CD14-positive monocyte (primary cell): Measurements from ENCODE around the gene RABGAP1. TPM values are rescaled to one million over a fixed set of nuclear protein-coding genes. Genes with fewer than 3 reads are reported as not detected.

Source experiments
- DNase-seq, 3 donors: peaks; one replicate each; pipeline ENCODE4 v3.0.0-alpha.2; 2011 to 2022
- H2AFZ ChIP-seq: 2 replicates; pipeline ENCODE4 v1.6.0; 2012; ENCODE audit warnings: mild to moderate bottlenecking, low read depth, low read length, inconsistent platforms; ENCODE audit not compliant: insufficient read depth, poor library complexity, severe bottlenecking
- H3K27ac ChIP-seq, 2 donors: 1 replicate in 1 of 2; 2 replicates in 1 of 2; pipeline ENCODE4 v1.5.1; 2012 to 2013; ENCODE audit warnings: low read length in 2 of 2, control low read depth in 1 of 2, inconsistent platforms in 1 of 2, low read depth in 1 of 2, mild to moderate bottlenecking in 1 of 2
- H3K27me3 ChIP-seq, 2 donors: one replicate each; pipeline versions ENCODE4 v1.6.0 to v1.6.1; 2011 to 2013; ENCODE audit warnings: low read length in 2 of 2; ENCODE audit not compliant: control insufficient read depth in 2 of 2, insufficient read depth in 2 of 2
- H3K36me3 ChIP-seq, 2 donors: replicated peaks in 1 of 2; 1 replicate in 1 of 2; 2 replicates in 1 of 2; pipeline versions ENCODE4 v1.5.1 to v1.6.1; 2012 to 2013; ENCODE audit warnings: low read length in 2 of 2, control low read depth in 1 of 2, inconsistent platforms in 1 of 2, mild to moderate bottlenecking in 1 of 2; ENCODE audit not compliant: insufficient read depth in 2 of 2, control insufficient read depth in 1 of 2
- H3K4me1 ChIP-seq, 2 donors: 1 replicate in 1 of 2; 2 replicates in 1 of 2; pipeline versions ENCODE4 v1.5.1 to v1.6.1; 2012 to 2013; ENCODE audit warnings: low read length in 2 of 2, control low read depth in 1 of 2, inconsistent platforms in 1 of 2, mild to moderate bottlenecking in 1 of 2, moderate library complexity in 1 of 2; ENCODE audit not compliant: insufficient read depth in 2 of 2, control insufficient read depth in 1 of 2
- H3K4me2 ChIP-seq: replicated peaks from 2 replicates; pipeline ENCODE3; 2012; ENCODE audit warnings: low read length, moderate library complexity, mild to moderate bottlenecking; ENCODE audit not compliant: poor library complexity, severe bottlenecking; ENCODE audit errors: extremely low read depth
- H3K4me3 ChIP-seq, 3 experiments: fragments of 200-600 bp in 1 of 3; sonication (generic) in 1 of 3; replicated peaks in 1 of 3; 1 replicate in 2 of 3; 2 replicates in 1 of 3; pipeline ENCODE4 v1.5.1; 2011 to 2013; ENCODE audit warnings: low read length in 3 of 3, mild to moderate bottlenecking in 3 of 3, control low read depth in 2 of 3, low read depth in 2 of 3, inconsistent platforms in 1 of 3, moderate library complexity in 1 of 3
- H3K79me2 ChIP-seq: 2 replicates; pipeline ENCODE4 v1.6.0; 2012; ENCODE audit warnings: mild to moderate bottlenecking, control low read depth, inconsistent platforms, low read length, moderate library complexity; ENCODE audit not compliant: insufficient read depth
- H3K9ac ChIP-seq: 2 replicates; pipeline ENCODE4 v1.6.0; 2017; ENCODE audit warnings: low read length, mild to moderate bottlenecking; ENCODE audit not compliant: insufficient read depth, poor library complexity, severe bottlenecking
- H3K9me3 ChIP-seq, 2 donors: replicated peaks in 1 of 2; 1 replicate in 1 of 2; 2 replicates in 1 of 2; pipeline versions ENCODE4 v1.5.1 to v1.6.1; 2012 to 2013; ENCODE audit warnings: low read length in 2 of 2, control low read depth in 1 of 2; ENCODE audit not compliant: control insufficient read depth in 1 of 2, insufficient read depth in 1 of 2
- H4K20me1 ChIP-seq: 2 replicates; pipeline ENCODE4 v1.6.0; 2012; ENCODE audit warnings: mild to moderate bottlenecking, low read length, control low read depth, moderate library complexity; ENCODE audit not compliant: insufficient read depth
- H3K27ac Mint-ChIP-seq, 7 donors: one replicate each; pipeline ENCODE4 v1.8.0; 2020; ENCODE audit warnings: mild to moderate bottlenecking in 7 of 7, mixed read lengths in 7 of 7, moderate library complexity in 6 of 7, inconsistent platforms in 2 of 7
- H3K27me3 Mint-ChIP-seq, 3 donors: one replicate each; pipeline ENCODE4 v1.8.0; 2021 to 2022; ENCODE audit warnings: low read depth in 3 of 3, mild to moderate bottlenecking in 3 of 3, mixed read lengths in 3 of 3, moderate library complexity in 3 of 3, inconsistent platforms in 1 of 3
- H3K36me3 Mint-ChIP-seq, 2 donors: one replicate each; pipeline ENCODE4 v1.8.0; 2020; ENCODE audit warnings: mixed read lengths in 2 of 2, inconsistent platforms in 1 of 2, mild to moderate bottlenecking in 1 of 2
- H3K4me1 Mint-ChIP-seq: one replicate; pipeline ENCODE4 v1.8.0; 2020; ENCODE audit warnings: mild to moderate bottlenecking, mixed read lengths
- H3K4me3 Mint-ChIP-seq, 2 donors: one replicate each; pipeline ENCODE4 v1.8.0; 2020; ENCODE audit warnings: mild to moderate bottlenecking in 2 of 2, mixed read lengths in 2 of 2, moderate library complexity in 1 of 2
- H3K9me3 Mint-ChIP-seq, 7 donors: one replicate each; pipeline ENCODE4 v1.8.0; 2020 to 2022; ENCODE audit warnings: mixed read lengths in 7 of 7, mild to moderate bottlenecking in 6 of 7, moderate library complexity in 6 of 7, inconsistent platforms in 2 of 7
- WGBS: methylation state at CpG from one replicate; pipeline ENCODE4 v1.1.5; 2013; ENCODE audit warnings: missing lambda C conversion rate; ENCODE audit not compliant: insufficient coverage; 5-methylcytosine and 5-hydroxymethylcytosine counted together
- intact Hi-C, 2 donors: fragments of 100-400 bp; cut with micrococcal nuclease; formaldehyde crosslinking; loops; one replicate each; pipeline versions ENCODE4 v1.15.0 to v1.15.1; 2023
- polyA plus RNA-seq, 3 donors: library from polyadenylated mRNA; depleted of rRNA in 1 of 3; unstranded in 2 of 3; stranded (reverse) in 1 of 3; fragments of 300-500 nt in 2 of 3; fragments of >200 nt in 1 of 3; fragmentation: Illumina TruSeq in 2 of 3; gene quantifications; 1 replicate in 2 of 3; 2 replicates in 1 of 3; pipeline ENCODE4 v1.2.3, GENCODE V29; 2012 to 2021
- TF ChIP-seq, protein P1 (sequence below): fragments of 200-600 bp; IDR thresholded peaks from one replicate; pipeline ENCODE4 v1.8.0; 2022; ENCODE audit warnings: antibody characterized with exemption, mild to moderate bottlenecking

RABGAP1 gene
- polyA plus RNA-seq, 3 donors, result 14.7 to 24.1 (median 19.3) TPM

DNA sequence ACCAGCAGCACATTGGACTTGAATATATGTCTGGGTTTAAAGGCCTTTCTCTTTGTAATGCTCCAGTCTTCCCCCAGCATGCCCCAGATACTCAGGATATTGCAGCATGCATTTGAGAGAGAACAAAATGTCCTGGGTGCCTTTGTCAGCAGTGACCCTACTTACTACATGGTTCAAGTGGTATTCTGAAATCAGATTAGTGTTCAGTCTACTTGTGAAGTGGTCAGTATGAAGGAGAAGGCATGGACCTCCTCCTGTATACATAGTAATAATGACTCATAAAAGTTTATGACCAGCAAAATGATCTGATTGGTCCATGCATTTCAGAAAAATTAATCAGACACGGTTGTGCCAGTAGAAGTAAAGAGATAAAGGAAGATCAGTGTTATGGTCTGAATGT lies 118.0 kb downstream of the RABGAP1 start:
- Histone ChIP-seq H3K79me2 (no peaks in the 10 kb centered on the region), H2AFZ (no peak overlapping the region), H3K36me3 (peaks cover 9 to 40% of the 10 kb centered on the region in 2 donors), H4K20me1 (no peaks in the 10 kb centered on the region), H3K27ac (no peak overlapping the region), H3K4me2 (no peak overlapping the region), H3K27me3 (no peaks in the 10 kb centered on the region), H3K4me3 (no peak overlapping the region), H3K9me3 (no peaks in the 10 kb centered on the region), H3K4me1 (no peaks in the 10 kb centered on the region), H3K9ac (no peak overlapping the region)
- H3K36me3 Mint-ChIP-seq, result peaks cover 33 to 38% of the 10 kb centered on the region in 2 donors
- TF ChIP-seq, protein P1, sequence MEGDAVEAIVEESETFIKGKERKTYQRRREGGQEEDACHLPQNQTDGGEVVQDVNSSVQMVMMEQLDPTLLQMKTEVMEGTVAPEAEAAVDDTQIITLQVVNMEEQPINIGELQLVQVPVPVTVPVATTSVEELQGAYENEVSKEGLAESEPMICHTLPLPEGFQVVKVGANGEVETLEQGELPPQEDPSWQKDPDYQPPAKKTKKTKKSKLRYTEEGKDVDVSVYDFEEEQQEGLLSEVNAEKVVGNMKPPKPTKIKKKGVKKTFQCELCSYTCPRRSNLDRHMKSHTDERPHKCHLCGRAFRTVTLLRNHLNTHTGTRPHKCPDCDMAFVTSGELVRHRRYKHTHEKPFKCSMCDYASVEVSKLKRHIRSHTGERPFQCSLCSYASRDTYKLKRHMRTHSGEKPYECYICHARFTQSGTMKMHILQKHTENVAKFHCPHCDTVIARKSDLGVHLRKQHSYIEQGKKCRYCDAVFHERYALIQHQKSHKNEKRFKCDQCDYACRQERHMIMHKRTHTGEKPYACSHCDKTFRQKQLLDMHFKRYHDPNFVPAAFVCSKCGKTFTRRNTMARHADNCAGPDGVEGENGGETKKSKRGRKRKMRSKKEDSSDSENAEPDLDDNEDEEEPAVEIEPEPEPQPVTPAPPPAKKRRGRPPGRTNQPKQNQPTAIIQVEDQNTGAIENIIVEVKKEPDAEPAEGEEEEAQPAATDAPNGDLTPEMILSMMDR, result no peak
- no peaks in the 10 kb centered on the region for H3K4me1 Mint-ChIP-seq
- no peak overlapping the region for H3K27ac Mint-ChIP-seq
- H3K27me3 Mint-ChIP-seq, result no peaks in the 10 kb centered on the region
- WGBS, result no CpG with 5 or more reads among the region's 1 CpG
- H3K9me3 Mint-ChIP-seq, result peaks cover 0 to 1% (median 0%) of the 10 kb centered on the region in 7 donors
- H3K4me3 Mint-ChIP-seq, result no peak overlapping the region
- intact Hi-C loops, result no loop called here
- DNase-seq, result no peak

DNA sequence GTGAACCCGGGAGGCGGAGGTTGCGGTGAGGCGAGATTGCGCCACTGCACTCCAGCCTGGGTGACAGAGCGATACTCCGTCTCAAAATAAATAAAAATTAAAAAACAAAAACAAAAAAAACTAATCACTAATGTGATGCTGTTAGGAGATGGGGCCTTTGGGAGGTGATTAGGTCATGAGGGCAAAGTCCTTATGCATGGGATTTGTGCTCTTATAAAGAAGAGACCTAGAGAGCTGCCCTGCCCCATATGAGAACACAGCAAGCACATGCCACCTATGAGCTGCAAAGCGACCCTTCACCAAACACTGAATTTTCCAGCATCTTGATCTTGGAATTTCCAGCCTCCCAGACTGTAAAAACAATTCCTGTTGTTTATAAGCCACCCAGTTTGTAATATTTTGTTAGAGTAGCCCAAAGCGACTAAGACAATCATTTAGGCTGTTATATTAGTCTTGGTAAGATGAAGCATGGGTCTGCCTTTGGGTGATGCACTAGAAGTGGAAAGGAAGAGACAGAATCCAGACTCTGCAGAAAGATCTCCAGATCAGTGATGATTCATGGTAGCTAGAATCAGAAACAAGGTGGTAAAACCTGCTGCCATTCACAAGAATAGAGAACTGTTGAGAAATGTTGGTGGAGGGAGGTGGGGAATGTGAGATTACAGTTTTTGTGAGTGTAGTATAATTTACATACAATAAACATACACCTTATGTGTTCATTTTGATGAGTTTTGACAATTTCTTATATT lies 118.8 kb downstream of the RABGAP1 start:
- H4K20me1 ChIP-seq, result no peaks in the 10 kb centered on the region
- no peaks in the 10 kb centered on the region for H3K4me1 ChIP-seq
- no peak for DNase-seq
- intact Hi-C loops, result no loop called here
- no peak overlapping the region for H3K4me3 Mint-ChIP-seq
- H2AFZ ChIP-seq, result no peak overlapping the region
- TF ChIP-seq, protein P1, result no peak
- no peak overlapping the region for H3K4me2 ChIP-seq
- peaks cover 32 to 38% of the 10 kb centered on the region in 2 donors for H3K36me3 Mint-ChIP-seq
- peaks cover 10 to 46% of the 10 kb centered on the region in 2 donors for H3K36me3 ChIP-seq
- no peak overlapping the region for H3K9ac ChIP-seq
- 100% methylated on average over 1 of the region's 9 CpGs for WGBS
- H3K27ac Mint-ChIP-seq, result no peak overlapping the region
- no peaks in the 10 kb centered on the region for H3K27me3 Mint-ChIP-seq
- H3K9me3 Mint-ChIP-seq, result peaks cover 0 to 1% (median 0%) of the 10 kb centered on the region in 7 donors
- H3K79me2 ChIP-seq, result no peaks in the 10 kb centered on the region
- no peaks in the 10 kb centered on the region for H3K4me1 Mint-ChIP-seq
- no peak overlapping the region for H3K27ac ChIP-seq
- H3K4me3 ChIP-seq, result no peak overlapping the region
- H3K9me3 ChIP-seq, result no peaks in the 10 kb centered on the region
- H3K27me3 ChIP-seq, result no peaks in the 10 kb centered on the region
